Gastroesophageal sphincter (tissue), 4 donors: ENCODE data around the gene ALDH3B1. TPM values are rescaled to one million over a fixed set of nuclear protein-coding genes. Genes with fewer than 3 reads are reported as not detected.

Experiments used
- ATAC-seq: fragments of 150-250 bp; one replicate; pipeline ENCODE4 v1.9.1; 2016; ENCODE audit warnings: mild to moderate bottlenecking, moderate library complexity
- H3K27ac ChIP-seq, 4 donors: fragments of 200-600 bp; sonication (generic) in 3 of 4; 1 replicate in 3 of 4; 2 replicates in 1 of 4; pipeline ENCODE4 v1.5.1; 2016 to 2019
- H3K27me3 ChIP-seq: fragments of 200-600 bp; sonication (generic); one replicate; pipeline ENCODE4 v1.5.1; 2019
- H3K36me3 ChIP-seq, 2 donors: fragments of 200-600 bp; sonication (generic); one replicate each; pipeline ENCODE4 v1.5.1; 2019; ENCODE audit warnings: control low read depth in 1 of 2
- H3K4me1 ChIP-seq, 3 donors: fragments of 200-600 bp; sonication (generic); 1 replicate in 2 of 3; 2 replicates in 1 of 3; pipeline ENCODE4 v1.5.1; 2016 to 2019; ENCODE audit warnings: control low read depth in 2 of 3
- H3K4me3 ChIP-seq, 2 donors: fragments of 200-600 bp; sonication (generic); one replicate each; pipeline ENCODE4 v1.5.1; 2019; ENCODE audit warnings: mild to moderate bottlenecking in 1 of 2, moderate library complexity in 1 of 2
- H3K9me3 ChIP-seq, 3 donors: fragments of 200-600 bp; sonication (generic); one replicate each; pipeline ENCODE4 v1.5.1; 2017 to 2019; ENCODE audit warnings: control low read depth in 2 of 3
- CTCF ChIP-seq, 4 experiments: fragments of 200-600 bp in 2 of 4; fragments of 450-650 bp in 2 of 4; sonication (generic) in 1 of 4; IDR thresholded peaks; one replicate each; pipeline ENCODE4 v1.5.1; 2017 to 2019; ENCODE audit warnings: antibody characterized with exemption in 4 of 4, mild to moderate bottlenecking in 2 of 4, moderate library complexity in 2 of 4
- EP300 ChIP-seq: sonication (generic); formaldehyde crosslinking; IDR thresholded peaks from one replicate; pipeline ENCODE4 v1.6.1; 2017; ENCODE audit warnings: antibody characterized with exemption, mild to moderate bottlenecking
- POLR2A ChIP-seq, 2 donors: fragments of 450-650 bp; IDR thresholded peaks; one replicate each; pipeline ENCODE4 v1.6.1; 2017; ENCODE audit warnings: antibody characterized with exemption in 2 of 2, mild to moderate bottlenecking in 2 of 2, moderate library complexity in 1 of 2
- POLR2AphosphoS5 ChIP-seq: sonication (generic); formaldehyde crosslinking; IDR thresholded peaks from one replicate; pipeline ENCODE4 v1.6.1; 2017; ENCODE audit warnings: antibody characterized with exemption
- WGBS, 2 donors: methylation state at CpG; one replicate each; pipeline ENCODE4 v1.1.5; 2018; ENCODE audit warnings: low coverage in 1 of 2; 5-methylcytosine and 5-hydroxymethylcytosine counted together
- total RNA-seq, 4 donors: library from RNA; depleted of rRNA; stranded (reverse); fragments of >200 nt; gene quantifications; one replicate each; pipeline ENCODE4 v1.1.0, GENCODE V29; 2016

The ALDH3B1 gene
- total RNA-seq, 4 donors from 2014 or later = 6.4 to 15.1 (median 11.2) TPM

GRCh38 chr11:68040101-68040956, 30.2 kb downstream of the ALDH3B1 start:
- no peaks in the 10 kb centered on the region for H3K9me3 ChIP-seq
- H3K27ac ChIP-seq = peak overlapping the region; percentile 69 to 92 (median 86)
- H3K4me1 ChIP-seq = peaks cover 4 to 81% (median 24%) of the 10 kb centered on the region in 3 donors
- WGBS, 2 donors = 20% methylated on average over 2 of the region's 22 CpGs; no CpG with 5 or more reads in 1 of the 2 donors
- peaks cover 0 to 58% of the 10 kb centered on the region in 2 donors for H3K36me3 ChIP-seq
- peak overlapping the region; percentile 60 to 70 for H3K4me3 ChIP-seq
- ATAC-seq = peak; percentile 46
- no peaks in the 10 kb centered on the region for H3K27me3 ChIP-seq
- TF ChIP-seq POLR2AphosphoS5 (peak; percentile 9), POLR2A (IDR thresholded peaks at IDR 0.05) (no peak)

- H3K4me3 ChIP-seq = peak overlapping the region; percentile 60 to 70
- TF ChIP-seq CTCF (IDR thresholded peaks at IDR 0.05) = no peak
- TF ChIP-seq POLR2AphosphoS5 = no peak
- no peak for TF ChIP-seq POLR2A (IDR thresholded peaks at IDR 0.05)
- no peak for TF ChIP-seq EP300
- peaks cover 0 to 58% of the 10 kb centered on the region in 2 donors for H3K36me3 ChIP-seq
- H3K27me3 ChIP-seq = no peaks in the 10 kb centered on the region
- peak overlapping the region; percentile 69 to 92 (median 86) for H3K27ac ChIP-seq
- 23 to 50% methylated on average over 4 to 5 of the region's 23 CpGs for WGBS, 2 donors
- no peak for ATAC-seq
- no peaks in the 10 kb centered on the region for H3K9me3 ChIP-seq
- peaks cover 4 to 79% (median 24%) of the 10 kb centered on the region in 3 donors for H3K4me1 ChIP-seq
Observed at GRCh38 chr11:68040957-68041591, 30.9 kb downstream of the ALDH3B1 start.

DNA sequence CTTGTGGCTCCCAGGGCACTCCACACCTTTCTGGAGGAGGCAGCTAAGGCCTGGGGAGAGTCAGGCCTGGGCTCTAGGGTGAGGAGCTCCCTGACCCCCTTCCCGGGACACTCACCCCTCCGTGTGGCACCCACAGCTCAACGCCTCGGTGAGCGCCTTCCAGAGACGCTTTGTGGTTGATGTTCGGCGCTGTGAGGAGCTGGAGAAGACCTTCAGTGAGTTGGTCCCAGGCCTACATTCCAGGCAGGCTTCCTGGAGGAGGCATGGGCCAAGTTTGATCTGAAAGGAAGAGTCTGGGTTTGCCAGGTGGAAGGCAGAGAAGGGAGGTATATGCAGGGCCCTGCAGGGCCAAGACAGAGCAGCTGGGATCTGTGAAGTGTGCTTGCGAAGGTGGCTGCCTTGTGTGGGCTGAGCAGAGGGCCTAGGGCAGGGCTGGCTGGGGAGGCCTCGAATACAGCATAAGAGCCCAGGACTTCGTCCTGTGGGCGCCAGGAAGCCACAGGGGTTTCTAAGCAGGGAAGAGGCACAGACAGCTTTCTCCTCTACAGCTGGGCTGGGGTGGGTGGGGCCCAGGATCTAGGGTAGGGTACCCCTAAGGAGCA, 31.6 kb downstream of the ALDH3B1 start:
- no peak for TF ChIP-seq POLR2A (IDR thresholded peaks at IDR 0.05)
- TF ChIP-seq EP300 = no peak
- no peak for TF ChIP-seq CTCF (IDR thresholded peaks at IDR 0.05)
- no peak for TF ChIP-seq POLR2AphosphoS5
- no peak overlapping the region for H3K4me3 ChIP-seq
- H3K36me3 ChIP-seq = peaks cover 0 to 58% of the 10 kb centered on the region in 2 donors
- H3K27ac ChIP-seq = peak overlapping the region in 3 of 4 donors; percentile 83 to 92 (median 89)
- H3K4me1 ChIP-seq = peaks cover 4 to 73% (median 24%) of the 10 kb centered on the region in 3 donors
- H3K27me3 ChIP-seq = no peaks in the 10 kb centered on the region
- ATAC-seq = no peak
- 50% methylated on average over 3 of the region's 12 CpGs; no CpG with 5 or more reads in 1 of the 2 donors for WGBS, 2 donors
- no peaks in the 10 kb centered on the region for H3K9me3 ChIP-seq

DNA sequence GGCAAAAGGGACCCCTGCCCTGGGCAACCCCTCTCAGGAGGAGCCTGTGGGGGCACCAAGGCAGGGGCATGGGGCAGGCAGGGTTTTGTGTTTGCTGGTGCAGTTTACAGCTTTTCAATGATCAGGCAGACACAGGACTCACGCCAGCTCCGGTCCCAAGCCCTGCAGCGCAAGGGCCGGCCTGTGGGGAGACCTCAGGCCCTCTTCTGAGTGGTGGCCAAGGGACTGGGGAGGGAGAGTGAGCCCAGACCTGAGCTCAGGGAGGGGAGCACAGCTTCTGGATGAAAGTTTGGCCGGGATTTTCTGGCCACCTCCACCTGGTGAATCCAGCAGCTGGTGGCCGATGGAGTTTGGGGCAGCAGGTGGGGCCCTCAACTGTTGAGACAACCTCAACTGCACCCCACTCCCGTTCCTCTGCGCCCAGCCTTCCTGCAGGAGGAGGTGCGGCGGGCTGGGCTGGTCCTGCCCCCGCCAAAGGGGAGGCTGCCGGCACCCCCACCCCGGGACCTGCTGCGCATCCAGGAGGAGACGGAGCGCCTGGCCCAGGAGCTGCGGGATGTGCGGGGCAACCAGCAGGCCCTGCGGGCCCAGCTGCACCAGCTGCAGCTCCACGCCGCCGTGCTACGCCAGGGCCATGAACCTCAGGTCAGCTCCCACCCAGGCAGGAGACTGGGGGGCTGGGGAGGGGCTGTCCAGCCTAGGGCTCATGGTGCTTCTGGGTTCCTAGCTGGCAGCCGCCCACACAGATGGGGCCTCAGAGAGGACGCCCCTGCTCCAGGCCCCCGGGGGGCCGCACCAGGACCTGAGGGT, 32.3 kb downstream of the ALDH3B1 start:
- H3K27me3 ChIP-seq = no peaks in the 10 kb centered on the region
- no CpG with 5 or more reads among the region's 27 CpGs for WGBS, 2 donors

More for the DNA sequence above, 32.3 kb downstream of the ALDH3B1 start:
- Histone ChIP-seq H3K4me1 (peaks cover 4 to 66% (median 24%) of the 10 kb centered on the region in 3 donors), H3K27ac (peak overlapping the region in 3 of 4 donors; percentile 83 to 92 (median 89)), H3K4me3 (no peak overlapping the region), H3K36me3 (peaks cover 0 to 60% of the 10 kb centered on the region in 2 donors), H3K9me3 (no peaks in the 10 kb centered on the region)
- TF ChIP-seq POLR2AphosphoS5 (no peak), CTCF (IDR thresholded peaks at IDR 0.05) (no peak), POLR2A (IDR thresholded peaks at IDR 0.05) (no peak), EP300 (no peak)
- ATAC-seq = no peak
